Glutamatergic neuron (in vitro differentiated cells): ENCODE data around the gene FAM171A1. TPM values are rescaled to one million over a fixed set of nuclear protein-coding genes. Genes with fewer than 3 reads are reported as not detected.

Experiments
- DNase-seq: peaks from one replicate; pipeline ENCODE4 v3.0.0; 2022
- H3K27ac Mint-ChIP-seq: one replicate; pipeline ENCODE4 v1.8.0; 2020; ENCODE audit warnings: mild to moderate bottlenecking, mixed read lengths, inconsistent platforms; ENCODE audit not compliant: unreplicated experiment
- H3K27me3 Mint-ChIP-seq: one replicate; pipeline ENCODE4 v1.8.0; 2020; ENCODE audit warnings: mild to moderate bottlenecking, moderate library complexity, mixed read lengths, inconsistent platforms; ENCODE audit not compliant: unreplicated experiment
- H3K36me3 Mint-ChIP-seq: one replicate; pipeline ENCODE4 v1.8.0; 2020; ENCODE audit warnings: mild to moderate bottlenecking, mixed read lengths, inconsistent platforms; ENCODE audit not compliant: unreplicated experiment
- H3K4me1 Mint-ChIP-seq: one replicate; pipeline ENCODE4 v1.8.0; 2020; ENCODE audit warnings: mild to moderate bottlenecking, low read depth, mixed read lengths, inconsistent platforms; ENCODE audit not compliant: unreplicated experiment
- H3K4me3 Mint-ChIP-seq: one replicate; pipeline ENCODE4 v1.8.0; 2020; ENCODE audit warnings: mild to moderate bottlenecking, mixed read lengths, inconsistent platforms; ENCODE audit not compliant: unreplicated experiment
- H3K9me3 Mint-ChIP-seq: one replicate; pipeline ENCODE4 v1.8.0; 2020; ENCODE audit warnings: mild to moderate bottlenecking, moderate library complexity, mixed read lengths, inconsistent platforms; ENCODE audit not compliant: unreplicated experiment
- total RNA-seq: library from RNA; stranded (reverse); fragmentation: NEBNext Ultra II Directional; extraction: Animal tissue kit (Norgen Biotek cat#: 25700); gene quantifications from one replicate; pipeline ENCODE4 v1.2.1, GENCODE V29; 2021; ENCODE audit not compliant: unreplicated experiment
- TF ChIP-seq, protein P1 (sequence below): fragments of 200-600 bp; sonication (generic); IDR thresholded peaks from one replicate; pipeline ENCODE4 v1.5.0; 2021; ENCODE audit not compliant: partially characterized antibody, unreplicated experiment

The FAM171A1 gene
- total RNA-seq, 1 donor from 2014 or later = 186 TPM

DNA sequence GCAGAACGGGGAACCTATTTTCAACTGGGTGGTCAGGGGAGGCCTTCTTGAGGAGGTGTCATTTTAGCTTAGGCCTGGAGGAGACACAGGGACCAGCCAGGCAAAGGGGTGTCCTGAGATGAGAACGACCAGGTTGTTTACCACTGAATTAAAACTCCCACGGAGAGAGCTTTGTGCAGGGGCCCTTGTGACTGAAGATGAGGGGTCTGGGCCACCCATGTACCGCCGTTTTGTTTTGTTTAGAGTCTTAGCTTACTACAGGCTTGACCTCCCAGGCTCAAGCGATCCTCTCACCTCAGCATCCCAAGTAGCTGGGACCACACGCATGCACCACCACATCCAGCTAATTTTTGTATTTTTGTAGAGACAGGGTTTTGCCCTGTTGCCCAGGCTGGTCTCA lies 80.4 kb downstream of the FAM171A1 start:
- no peak for DNase-seq
- TF ChIP-seq, protein P1, sequence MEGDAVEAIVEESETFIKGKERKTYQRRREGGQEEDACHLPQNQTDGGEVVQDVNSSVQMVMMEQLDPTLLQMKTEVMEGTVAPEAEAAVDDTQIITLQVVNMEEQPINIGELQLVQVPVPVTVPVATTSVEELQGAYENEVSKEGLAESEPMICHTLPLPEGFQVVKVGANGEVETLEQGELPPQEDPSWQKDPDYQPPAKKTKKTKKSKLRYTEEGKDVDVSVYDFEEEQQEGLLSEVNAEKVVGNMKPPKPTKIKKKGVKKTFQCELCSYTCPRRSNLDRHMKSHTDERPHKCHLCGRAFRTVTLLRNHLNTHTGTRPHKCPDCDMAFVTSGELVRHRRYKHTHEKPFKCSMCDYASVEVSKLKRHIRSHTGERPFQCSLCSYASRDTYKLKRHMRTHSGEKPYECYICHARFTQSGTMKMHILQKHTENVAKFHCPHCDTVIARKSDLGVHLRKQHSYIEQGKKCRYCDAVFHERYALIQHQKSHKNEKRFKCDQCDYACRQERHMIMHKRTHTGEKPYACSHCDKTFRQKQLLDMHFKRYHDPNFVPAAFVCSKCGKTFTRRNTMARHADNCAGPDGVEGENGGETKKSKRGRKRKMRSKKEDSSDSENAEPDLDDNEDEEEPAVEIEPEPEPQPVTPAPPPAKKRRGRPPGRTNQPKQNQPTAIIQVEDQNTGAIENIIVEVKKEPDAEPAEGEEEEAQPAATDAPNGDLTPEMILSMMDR = no peak
- peaks cover 27% of the 10 kb centered on the region for H3K4me1 Mint-ChIP-seq
- peaks cover 1% of the 10 kb centered on the region for H3K9me3 Mint-ChIP-seq
- peaks cover 10% of the 10 kb centered on the region for H3K27me3 Mint-ChIP-seq
- peak overlapping the region; percentile 65 for H3K27ac Mint-ChIP-seq
- H3K4me3 Mint-ChIP-seq = peak overlapping the region; percentile 22
- H3K36me3 Mint-ChIP-seq = no peaks in the 10 kb centered on the region

DNA sequence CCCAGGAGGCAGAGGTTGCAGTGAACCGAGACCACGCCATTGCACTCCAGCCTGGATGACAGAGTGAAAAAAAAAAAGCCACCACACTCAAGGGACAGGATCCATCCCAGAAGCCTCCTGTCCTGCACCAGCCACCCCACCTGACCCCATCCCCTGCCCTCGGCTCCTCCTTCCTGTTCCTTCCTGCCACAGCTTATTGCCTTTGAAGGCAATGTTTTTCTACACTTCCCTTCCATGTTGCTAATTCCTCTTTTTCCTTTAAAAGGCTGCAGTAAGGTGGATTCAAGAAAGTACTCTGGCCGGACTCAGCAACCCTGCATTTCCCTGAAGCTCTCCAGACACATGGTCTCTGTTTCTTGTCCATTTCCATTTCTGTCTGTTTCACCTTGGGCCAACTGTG lies 80.9 kb downstream of the FAM171A1 start:
- Mint-ChIP-seq H3K9me3 (peaks cover 3% of the 10 kb centered on the region), H3K4me1 (peaks cover 27% of the 10 kb centered on the region), H3K36me3 (no peaks in the 10 kb centered on the region), H3K27me3 (peaks cover 10% of the 10 kb centered on the region), H3K4me3 (peak overlapping the region; percentile 22), H3K27ac (peak overlapping the region; percentile 65)
- TF ChIP-seq, protein P1 = no peak
- DNase-seq = no peak

DNA sequence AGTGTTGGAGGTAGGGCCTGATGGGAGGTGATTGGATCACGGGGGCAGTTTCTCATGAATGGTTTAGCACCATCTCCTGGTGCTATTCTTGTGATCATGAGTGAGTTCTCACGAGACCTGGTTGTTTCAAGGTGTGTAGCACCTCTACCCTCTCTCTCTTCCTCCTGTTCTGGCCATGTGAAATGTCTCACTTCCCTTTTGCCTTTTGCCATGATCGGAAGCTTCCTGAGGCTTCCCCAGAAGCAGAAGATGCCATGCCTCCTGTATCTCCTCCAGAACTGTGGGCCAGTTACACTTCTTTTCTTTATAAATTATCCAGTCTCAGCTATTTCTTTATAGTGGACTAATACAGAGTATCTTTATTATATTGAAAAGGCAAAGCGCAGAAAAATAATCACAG lies 90.1 kb downstream of the FAM171A1 start:
- H3K27me3 Mint-ChIP-seq = peaks cover 8% of the 10 kb centered on the region
- no peak overlapping the region for H3K4me3 Mint-ChIP-seq
- H3K4me1 Mint-ChIP-seq = peaks cover 8% of the 10 kb centered on the region
- no peak overlapping the region for H3K27ac Mint-ChIP-seq
- TF ChIP-seq, protein P1 = no peak
- no peak for DNase-seq
- peaks cover 13% of the 10 kb centered on the region for H3K9me3 Mint-ChIP-seq
- peaks cover 12% of the 10 kb centered on the region for H3K36me3 Mint-ChIP-seq

DNA sequence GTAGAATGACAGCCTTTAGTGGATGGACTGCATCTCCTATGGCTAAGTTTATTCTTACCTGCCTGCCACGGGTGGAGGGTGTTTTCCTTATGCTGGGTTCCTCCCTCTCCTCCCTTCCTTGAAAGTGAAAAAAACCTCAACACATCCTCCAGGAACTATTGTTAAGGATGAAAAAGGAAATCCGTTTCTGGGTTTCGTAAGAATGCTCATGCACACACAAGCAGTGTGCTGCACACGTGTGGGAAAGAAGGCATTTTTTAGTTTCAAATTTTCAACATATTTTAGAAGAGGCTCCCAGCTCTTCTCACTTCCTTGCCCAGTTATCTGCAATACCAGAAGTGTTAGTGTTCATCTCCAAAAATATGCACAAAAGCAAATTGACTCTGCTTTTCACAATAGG lies 90.6 kb downstream of the FAM171A1 start:
- Mint-ChIP-seq H3K4me3 (no peak overlapping the region), H3K9me3 (peaks cover 13% of the 10 kb centered on the region), H3K27me3 (peaks cover 8% of the 10 kb centered on the region)

DNA sequence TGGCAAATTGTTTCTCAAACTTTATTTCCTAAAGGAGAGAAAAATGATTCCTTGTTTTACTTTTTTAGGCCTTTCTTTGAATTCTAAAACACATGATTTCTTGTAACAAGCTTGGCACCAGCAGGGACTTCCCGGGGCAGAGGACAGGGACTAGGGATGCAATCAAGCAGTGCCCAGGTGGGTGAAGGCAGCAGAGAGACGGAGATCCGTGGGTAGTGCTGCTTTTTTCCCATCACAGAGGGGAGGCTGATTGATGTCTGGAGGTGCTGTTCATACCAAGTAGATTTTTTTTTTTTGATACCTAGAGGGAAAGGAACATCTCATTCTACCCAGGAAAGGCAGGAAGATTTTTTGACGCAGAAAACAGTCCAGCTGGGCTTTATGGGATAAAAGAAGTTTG lies 91.9 kb downstream of the FAM171A1 start:
- no peak for DNase-seq
- Mint-ChIP-seq H3K36me3 (peaks cover 15% of the 10 kb centered on the region), H3K27ac (no peak overlapping the region)

More for the DNA sequence above, 90.6 kb downstream of the FAM171A1 start:
- H3K27ac Mint-ChIP-seq = no peak overlapping the region
- DNase-seq = no peak
- peaks cover 7% of the 10 kb centered on the region for H3K4me1 Mint-ChIP-seq
- TF ChIP-seq, protein P1 = no peak
- peaks cover 12% of the 10 kb centered on the region for H3K36me3 Mint-ChIP-seq

More for the DNA sequence above, 91.9 kb downstream of the FAM171A1 start:
- no peaks in the 10 kb centered on the region for H3K4me1 Mint-ChIP-seq
- TF ChIP-seq, protein P1 = no peak
- peaks cover 8% of the 10 kb centered on the region for H3K27me3 Mint-ChIP-seq
- no peak overlapping the region for H3K4me3 Mint-ChIP-seq
- peaks cover 11% of the 10 kb centered on the region for H3K9me3 Mint-ChIP-seq
